GM18499 (cell line): ENCODE data around the gene KRT13.
"Not testable (repeated sequence)": the region's sequence is repeated elsewhere in the genome, so short reads cannot be mapped to it uniquely, and the experiment has no call there.

Experiments
- ATAC-seq: cut with Tn5 transposase; IDR thresholded peaks from one replicate; pipeline ENCODE4 v1.9.1; 2021; ENCODE audit warnings: moderate number of reproducible peaks; ENCODE audit not compliant: insufficient read depth, unreplicated experiment

The KRT13 gene

DNA sequence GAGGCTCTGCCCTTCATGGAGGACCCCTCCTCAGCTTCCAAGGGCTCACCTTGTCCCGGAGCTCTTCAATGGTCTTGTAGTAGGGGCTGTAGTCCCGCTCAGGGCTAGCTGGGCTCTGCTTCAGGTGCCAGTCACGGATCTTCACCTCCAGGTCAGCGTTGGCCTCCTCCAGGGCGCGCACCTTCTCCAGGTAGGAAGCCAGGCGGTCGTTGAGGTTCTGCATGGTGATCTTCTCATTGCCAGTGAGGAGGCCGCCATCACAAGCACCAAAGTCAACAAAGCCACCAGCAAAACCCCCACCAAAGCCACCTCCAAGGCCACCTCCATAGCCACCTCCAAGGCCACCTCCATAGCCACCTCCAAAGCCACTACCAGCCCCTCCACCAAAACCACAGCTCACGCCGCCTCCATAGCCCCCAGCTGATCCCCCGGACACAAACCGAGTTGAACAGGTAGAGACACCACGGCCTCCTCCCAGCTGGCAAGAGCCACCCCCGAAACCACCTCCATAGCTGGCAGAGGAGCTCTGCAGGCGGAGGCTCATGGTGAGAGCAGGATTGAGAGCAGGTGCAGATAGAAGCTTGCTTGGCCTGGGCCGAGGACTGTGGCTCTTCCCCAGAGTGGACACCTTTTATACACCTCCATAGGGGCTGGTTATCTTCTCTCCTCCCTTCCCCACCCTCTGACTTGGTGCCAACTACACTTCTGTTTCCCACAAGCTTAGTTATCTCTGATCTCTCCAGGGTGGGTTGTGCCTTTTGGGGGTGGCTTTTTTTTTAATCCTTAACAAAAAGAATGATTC lies at the start of gene KRT13:
Gene KRT13 (minus strand): TSS at position 606 of the 802 bp plus-strand sequence. CDS start 62 bp downstream, at position 544.
- ATAC-seq = no peak

GRCh38 chr17:41553987-41554680 lies 48.7 kb upstream of the KRT13 start:
- no peak for ATAC-seq

GRCh38 chr17:41553176-41553575 lies 47.8 kb upstream of the KRT13 start:
- ATAC-seq = no peak

- ATAC-seq = no peak
Measured at GRCh38 chr17:41552455-41552854, 47.0 kb upstream of the KRT13 start.

- ATAC-seq = no peak
Measured at GRCh38 chr17:41551365-41551764, 46.0 kb upstream of the KRT13 start.

DNA sequence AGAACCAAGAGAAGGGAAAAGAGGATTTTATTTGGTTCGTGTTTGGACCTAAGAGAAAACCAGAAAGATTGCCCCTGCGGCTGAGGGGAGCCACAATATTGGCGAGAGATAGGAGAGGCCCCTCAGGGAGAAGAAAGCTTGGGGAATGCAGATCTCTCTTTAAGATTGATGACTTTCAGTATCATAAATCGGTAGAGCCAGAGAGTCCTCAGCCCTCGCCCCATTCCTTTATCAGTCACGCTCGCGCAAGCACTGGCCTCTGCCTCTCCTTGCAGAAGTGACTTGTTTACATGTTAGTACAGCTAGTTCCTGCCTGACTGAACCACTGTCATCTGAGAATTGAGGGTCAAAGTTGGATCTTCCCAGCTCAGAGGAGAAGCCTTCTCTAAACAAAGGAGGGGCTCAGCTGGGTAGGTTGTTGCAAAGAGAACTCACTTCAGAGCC lies 44.2 kb upstream of the KRT13 start:
- no peak for ATAC-seq

GRCh38 chr17:41548844-41549595 lies 43.6 kb upstream of the KRT13 start:
- ATAC-seq = no peak

GRCh38 chr17:41547921-41548843 lies 42.8 kb upstream of the KRT13 start:
- ATAC-seq = no peak

DNA sequence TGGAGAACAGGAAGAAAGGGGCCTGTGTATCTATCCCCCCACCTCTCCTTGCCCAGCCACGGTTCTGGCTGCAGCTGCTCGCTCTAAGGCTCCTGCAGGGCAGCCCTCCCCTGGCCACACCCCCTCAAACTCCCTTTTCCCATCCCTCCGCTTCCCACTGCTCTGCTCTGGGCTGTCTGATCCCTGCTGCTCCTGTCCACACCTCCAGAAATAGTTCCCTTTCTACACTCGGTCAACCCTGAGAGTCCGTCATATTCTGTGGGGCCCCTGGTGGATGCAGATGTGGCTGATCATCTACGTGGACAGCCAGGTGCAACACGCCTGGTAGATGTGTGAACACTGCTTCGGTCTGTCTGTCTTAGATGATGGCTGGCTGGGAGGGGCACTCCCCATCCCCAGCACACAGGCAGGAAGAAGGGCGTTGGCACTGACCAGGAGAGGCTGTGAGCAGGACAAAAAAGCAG lies 42.0 kb upstream of the KRT13 start:
- no peak for ATAC-seq

DNA sequence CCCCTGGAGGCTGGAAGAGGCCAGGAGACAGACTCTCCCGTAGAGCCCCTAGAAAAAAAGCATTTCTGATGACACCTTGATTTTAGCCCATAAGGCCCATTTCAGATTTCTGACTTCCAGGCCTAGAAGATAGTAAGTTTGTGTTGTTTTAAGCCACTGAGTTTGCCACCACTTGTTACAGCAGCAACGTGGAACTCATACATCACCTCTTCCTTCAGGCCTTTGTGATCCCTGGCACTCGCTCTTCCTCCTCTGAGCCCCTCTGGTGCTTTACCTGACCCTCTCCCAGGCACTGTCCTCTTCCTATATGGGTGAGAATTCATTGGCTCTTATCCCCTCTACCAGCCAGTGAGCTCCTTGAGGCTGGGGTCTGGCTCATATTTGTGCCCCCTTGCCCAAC lies 41.4 kb upstream of the KRT13 start:
- ATAC-seq = no peak

DNA sequence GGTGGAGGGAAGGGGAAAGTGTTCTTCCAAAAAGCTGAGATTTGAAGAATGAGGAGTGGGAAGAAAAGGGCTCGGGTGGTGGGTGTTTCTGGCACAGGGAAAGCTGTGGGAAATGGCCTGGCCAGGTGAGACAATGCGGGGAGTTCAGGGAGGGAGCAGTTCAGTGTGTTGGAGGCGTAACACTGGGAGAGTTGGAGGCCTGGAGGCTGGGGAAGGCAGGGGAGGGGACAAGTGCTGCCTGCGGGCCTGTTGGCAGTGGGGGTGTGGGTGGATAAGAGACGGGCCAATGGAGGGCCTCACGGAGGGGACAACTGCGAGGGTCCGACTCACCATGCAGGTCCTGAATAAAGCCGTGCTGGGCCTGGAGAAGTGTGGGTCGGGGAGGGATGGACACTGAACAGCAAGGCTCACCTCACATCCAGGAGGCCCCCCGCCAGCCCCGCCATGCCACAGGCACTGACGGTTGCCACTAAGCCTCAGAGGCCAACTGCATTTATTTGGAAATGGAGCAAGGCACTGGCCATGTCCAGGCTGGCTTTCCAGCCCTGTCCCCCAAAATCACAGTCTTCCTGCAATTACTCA lies 40.5 kb upstream of the KRT13 start:
- no peak for ATAC-seq

DNA sequence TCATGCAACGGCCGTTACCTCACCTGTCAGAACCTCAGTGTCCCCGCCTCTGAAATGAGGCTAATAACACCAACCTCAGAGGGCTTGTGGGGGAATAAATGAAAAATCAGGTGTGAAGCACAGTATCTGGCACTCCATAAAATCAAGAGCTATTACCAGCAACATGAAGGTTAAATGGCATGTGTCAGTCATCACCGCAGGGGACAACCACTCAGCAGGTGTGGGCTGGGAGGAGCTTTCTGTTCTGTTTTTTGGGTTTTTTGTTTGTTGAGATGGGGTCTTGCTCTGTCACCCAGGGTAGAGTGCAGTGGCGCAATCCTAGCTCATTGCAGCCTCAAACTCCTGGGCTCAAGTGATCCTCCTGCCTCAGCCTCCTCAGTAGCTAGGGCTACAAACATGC lies 39.5 kb upstream of the KRT13 start:
- ATAC-seq = no peak

DNA sequence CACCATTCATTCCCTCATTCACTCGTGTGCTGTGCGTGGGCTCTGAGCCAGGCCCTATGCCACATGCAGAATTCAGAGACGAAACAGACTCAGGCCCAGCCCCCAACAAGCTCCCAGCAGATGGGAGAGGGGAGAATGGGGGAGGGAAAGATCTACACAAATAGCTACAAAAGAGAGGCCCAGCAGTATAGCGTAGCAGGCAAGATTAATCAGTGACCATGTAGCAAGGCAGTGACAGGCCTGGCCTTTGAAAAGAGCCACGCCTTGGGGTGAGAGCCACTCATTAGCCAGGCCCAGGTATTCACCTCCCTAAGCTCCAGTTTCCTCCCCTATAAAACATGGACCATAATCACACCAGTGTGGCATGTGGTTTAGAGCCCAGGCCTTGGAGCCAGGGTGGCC lies 39.1 kb upstream of the KRT13 start:
- ATAC-seq = no peak

DNA sequence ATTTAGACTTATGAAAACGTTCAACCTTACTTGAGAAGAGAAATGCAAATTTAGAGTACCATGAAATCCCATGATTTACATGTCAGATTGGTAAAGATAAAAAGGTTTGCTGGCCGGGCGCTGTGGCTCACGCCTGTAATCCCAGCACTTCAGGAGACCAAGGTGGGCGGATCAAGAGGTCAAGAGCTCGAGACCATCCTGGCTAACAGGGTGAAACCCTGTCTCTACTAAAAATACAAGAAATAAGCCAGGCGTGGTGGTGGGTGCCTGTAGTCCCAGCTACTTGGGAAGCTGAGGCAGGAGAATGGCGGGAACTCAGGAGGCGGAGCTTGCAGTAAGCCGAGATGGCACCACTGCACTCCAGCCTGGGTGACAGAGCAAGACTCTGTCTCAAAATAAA lies 37.4 kb upstream of the KRT13 start:
- ATAC-seq = not testable (repeated sequence)

DNA sequence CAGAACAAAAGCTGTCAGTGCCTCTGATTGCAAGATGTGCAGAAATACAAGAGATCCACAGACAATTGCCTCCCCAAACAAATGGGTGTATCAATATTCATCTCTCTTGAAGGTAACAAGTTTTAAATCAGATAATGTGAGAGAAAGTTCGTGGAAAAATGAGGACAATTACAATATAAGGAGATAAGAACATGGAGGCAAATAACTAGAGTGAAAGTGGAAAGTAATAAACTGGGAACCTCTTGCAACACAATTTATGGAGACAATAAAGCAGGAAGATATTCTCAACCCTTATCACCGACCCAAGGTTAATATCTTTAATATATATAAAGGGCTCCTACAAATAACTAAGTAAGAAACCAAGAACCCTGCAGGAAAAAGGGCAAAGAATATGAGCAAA lies 36.9 kb upstream of the KRT13 start:
- ATAC-seq = no peak

GRCh38 chr17:41540921-41541625 lies 35.7 kb upstream of the KRT13 start:
- ATAC-seq = no peak

- ATAC-seq = no peak
Measured at GRCh38 chr17:41539979-41540701, 34.7 kb upstream of the KRT13 start.

- ATAC-seq = no peak
Measured at GRCh38 chr17:41539071-41539492, 33.7 kb upstream of the KRT13 start.
